HepG2 (cell line): ENCODE results near the gene PIP4K2B. TPM values are rescaled to one million over a fixed set of nuclear protein-coding genes. Genes with fewer than 3 reads are reported as not detected.

Experiments used
- CENPT ChIP-seq: sonication (generic); formaldehyde crosslinking; IDR thresholded peaks from 2 replicates; pipeline ENCODE4 v1.8.0; 2022; ENCODE audit warnings: low read depth, mild to moderate bottlenecking, moderate library complexity, missing genetic modification reagents
- PAWR ChIP-seq: sonication (generic); formaldehyde crosslinking; IDR thresholded peaks from 2 replicates; pipeline ENCODE4 v1.4.0; 2020; ENCODE audit warnings: missing genetic modification reagents, mild to moderate bottlenecking, borderline replicate concordance
- PITX1 ChIP-seq: sonication (generic); formaldehyde crosslinking; IDR thresholded peaks from 2 replicates; pipeline ENCODE4 v1.5.1; 2020; ENCODE audit warnings: mild to moderate bottlenecking, missing genetic modification reagents
- RORA ChIP-seq: sonication (generic); formaldehyde crosslinking; IDR thresholded peaks from 2 replicates; pipeline ENCODE4 v1.5.0; 2020; ENCODE audit warnings: mild to moderate bottlenecking, missing genetic modification reagents, moderate library complexity
- SP4 ChIP-seq: sonication (generic); formaldehyde crosslinking; IDR thresholded peaks from 2 replicates; pipeline ENCODE4 v1.8.1; 2023; ENCODE audit warnings: mild to moderate bottlenecking, missing genetic modification reagents
- TOE1 ChIP-seq: sonication (generic); formaldehyde crosslinking; IDR thresholded peaks from 2 replicates; pipeline ENCODE4 v1.4.0; 2020; ENCODE audit warnings: mild to moderate bottlenecking, missing genetic modification reagents
- ZNF124 ChIP-seq: sonication (generic); formaldehyde crosslinking; IDR thresholded peaks from 2 replicates; pipeline ENCODE4 v1.4.0; 2020; ENCODE audit warnings: missing genetic modification reagents
- ZNF263 ChIP-seq: sonication (generic); formaldehyde crosslinking; IDR thresholded peaks from 2 replicates; pipeline ENCODE4 v1.4.0; 2020; ENCODE audit warnings: missing genetic modification reagents
- ZNF274 ChIP-seq: sonication (generic); formaldehyde crosslinking; IDR thresholded peaks from 2 replicates; pipeline ENCODE4 v1.5.1; 2020; ENCODE audit warnings: mild to moderate bottlenecking, missing genetic modification reagents
- ZNF276 ChIP-seq: sonication (generic); formaldehyde crosslinking; IDR thresholded peaks from 2 replicates; pipeline ENCODE4 v1.4.0; 2020; ENCODE audit warnings: mild to moderate bottlenecking, low read depth, missing genetic modification reagents
- ZNF34 ChIP-seq: sonication (generic); formaldehyde crosslinking; IDR thresholded peaks from 2 replicates; pipeline ENCODE4 v1.4.0; 2020; ENCODE audit warnings: mild to moderate bottlenecking, missing genetic modification reagents, borderline replicate concordance
- ZNF407 ChIP-seq: sonication (generic); formaldehyde crosslinking; IDR thresholded peaks from one replicate; pipeline ENCODE4 v1.5.1; 2020; ENCODE audit warnings: mild to moderate bottlenecking, missing genetic modification reagents; ENCODE audit errors: not compliant biosample characterization
- ZNF75D ChIP-seq: sonication (generic); formaldehyde crosslinking; IDR thresholded peaks from 2 replicates; pipeline ENCODE4 v1.8.1; 2023; ENCODE audit warnings: missing genetic modification reagents, mild to moderate bottlenecking, borderline replicate concordance
- ZNF792 ChIP-seq: IDR thresholded peaks from 2 replicates; pipeline ENCODE4 v1.6.1; 2016
- polyA plus RNA-seq, 8 experiments: library from polyadenylated mRNA; depleted of rRNA in 3 of 8; stranded (reverse) in 7 of 8; unstranded in 1 of 8; fragments of >200 nt; fragmentation: Illumina TruSeq in 4 of 8; extraction: Trizol in 4 of 8; gene quantifications; 2 replicates each; pipeline versions ENCODE4 v1.2.1 to v1.2.3, GENCODE V29; 2011 to 2016; ENCODE audit warnings: low read depth in 4 of 8, missing spikeins in 1 of 8, mixed read lengths in 1 of 8; ENCODE audit not compliant: insufficient read depth in 1 of 8
- total RNA-seq, 5 experiments: library from RNA; depleted of rRNA; stranded (reverse); fragments of >200 nt; fragmentation: Illumina TruSeq; extraction: Trizol; gene quantifications; 2 replicates each; pipeline ENCODE4 v1.2.3, GENCODE V29; 2016; ENCODE audit warnings: low read depth in 1 of 5
- TF ChIP-seq, protein P1 (sequence below): sonication (generic); formaldehyde crosslinking; IDR thresholded peaks from 2 replicates; pipeline ENCODE4 v1.8.1; 2023; ENCODE audit warnings: mild to moderate bottlenecking, moderate library complexity, missing genetic modification reagents
- TF ChIP-seq, protein P2 (sequence below): sonication (generic); formaldehyde crosslinking; conservative IDR thresholded peaks from 2 replicates; pipeline ENCODE4 v1.4.0; 2020; ENCODE audit warnings: missing genetic modification reagents

The PIP4K2B gene
- total and polyA plus RNA-seq, 2 of the 13 experiments (the other 11 are each of a cell fraction or from before 2014, with no cell fraction given): 20.4 to 54.0 TPM

GRCh38 chr17:38799501-38800236, at the start of gene PIP4K2B (continued):
- TF ChIP-seq ZNF407 (CRISPR knock-in tag) (no peak), ZNF263 (CRISPR knock-in tag) (peak; percentile 60; the same call in 1 of the 2 replicates), TOE1 (CRISPR knock-in tag) (no peak), ZNF276 (CRISPR knock-in tag) (peak; percentile 93), ZNF124 (CRISPR knock-in tag) (peak; percentile 49; the same call in 1 of the 2 replicates), ZNF792 (peak; percentile 69; the same call in 1 of the 2 replicates), ZNF34 (CRISPR knock-in tag) (no peak; the same call in 1 of the 2 replicates), ZNF274 (CRISPR knock-in tag) (peak; percentile 72), SP4 (CRISPR knock-in tag) (peak; percentile 96), PITX1 (CRISPR knock-in tag) (peak; percentile 68; the same call in 1 of the 2 replicates), RORA (no peak), ZNF75D (CRISPR knock-in tag) (no peak), CENPT (CRISPR knock-in tag) (no peak), PAWR (CRISPR knock-in tag) (no peak)
- TF ChIP-seq, protein P1, sequence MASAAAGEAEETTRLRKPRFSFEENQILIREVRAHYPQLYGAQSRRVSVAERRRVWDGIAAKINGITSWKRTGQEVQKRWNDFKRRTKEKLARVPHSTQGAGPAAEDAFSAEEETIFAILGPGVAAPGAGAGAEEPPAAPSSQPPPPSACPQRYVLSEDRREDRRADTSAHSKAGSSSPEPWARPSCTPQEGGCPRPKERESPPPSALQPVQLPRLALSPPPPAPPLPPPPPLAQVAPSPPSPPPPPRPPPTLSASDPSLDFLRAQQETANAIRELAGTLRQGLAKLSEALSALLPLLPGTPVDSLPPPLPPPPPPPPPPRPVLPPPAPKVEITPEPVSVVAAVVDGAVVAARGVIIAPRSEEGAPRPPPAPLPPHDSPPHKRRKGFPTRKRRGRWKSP (CRISPR knock-in tag): peak; percentile 22
- TF ChIP-seq, protein P2, sequence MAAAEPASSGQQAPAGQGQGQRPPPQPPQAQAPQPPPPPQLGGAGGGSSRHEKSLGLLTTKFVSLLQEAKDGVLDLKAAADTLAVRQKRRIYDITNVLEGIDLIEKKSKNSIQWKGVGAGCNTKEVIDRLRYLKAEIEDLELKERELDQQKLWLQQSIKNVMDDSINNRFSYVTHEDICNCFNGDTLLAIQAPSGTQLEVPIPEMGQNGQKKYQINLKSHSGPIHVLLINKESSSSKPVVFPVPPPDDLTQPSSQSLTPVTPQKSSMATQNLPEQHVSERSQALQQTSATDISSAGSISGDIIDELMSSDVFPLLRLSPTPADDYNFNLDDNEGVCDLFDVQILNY (CRISPR knock-in tag): no peak; the same call in none of the 2 replicates
